Spleen (tissue), 11 donors: ENCODE results near the gene PDCD4. TPM values are rescaled to one million over a fixed set of nuclear protein-coding genes. Genes with fewer than 3 reads are reported as not detected.

Experiments
- DNase-seq: peaks from one replicate; pipeline ENCODE4 v3.0.0-alpha.2; 2020
- H3K27ac ChIP-seq, 8 donors: fragments of 200-600 bp; sonication (generic) in 7 of 8; 1 replicate in 4 of 8; 2 replicates in 4 of 8; pipeline versions ENCODE4 v1.5.0 to v1.8.0; 2016 to 2021; ENCODE audit warnings: inconsistent platforms in 4 of 8, mild to moderate bottlenecking in 4 of 8, moderate library complexity in 1 of 8
- H3K27me3 ChIP-seq, 7 donors: fragments of 200-600 bp; sonication (generic) in 6 of 7; replicated peaks in 1 of 7; 1 replicate in 4 of 7; 2 replicates in 3 of 7; pipeline versions ENCODE4 v1.5.0 to v1.8.0; 2016 to 2021; ENCODE audit warnings: inconsistent platforms in 3 of 7, mild to moderate bottlenecking in 1 of 7
- H3K36me3 ChIP-seq, 6 donors: fragments of 200-600 bp; sonication (generic) in 5 of 6; 1 replicate in 4 of 6; 2 replicates in 2 of 6; pipeline versions ENCODE4 v1.5.0 to v1.8.0; 2016 to 2021; ENCODE audit warnings: inconsistent platforms in 2 of 6
- H3K4me1 ChIP-seq, 6 donors: fragments of 200-600 bp; sonication (generic) in 5 of 6; 1 replicate in 3 of 6; 2 replicates in 3 of 6; pipeline versions ENCODE4 v1.5.0 to v1.8.0; 2016 to 2021; ENCODE audit warnings: inconsistent platforms in 3 of 6
- H3K4me3 ChIP-seq, 8 donors: fragments of 200-600 bp; sonication (generic) in 7 of 8; 1 replicate in 4 of 8; 2 replicates in 4 of 8; pipeline versions ENCODE4 v1.5.0 to v1.8.0; 2016 to 2021; ENCODE audit warnings: inconsistent platforms in 4 of 8, mild to moderate bottlenecking in 4 of 8, moderate library complexity in 2 of 8
- H3K9me3 ChIP-seq, 8 donors: fragments of 200-600 bp; sonication (generic) in 7 of 8; 1 replicate in 4 of 8; 2 replicates in 4 of 8; pipeline versions ENCODE4 v1.5.0 to v1.8.0; 2016 to 2021; ENCODE audit warnings: inconsistent platforms in 4 of 8
- POLR2A ChIP-seq, 3 donors: fragments of 450-650 bp; IDR thresholded peaks; one replicate each; pipeline ENCODE4 v1.5.1; 2017; ENCODE audit warnings: antibody characterized with exemption in 3 of 3, mild to moderate bottlenecking in 1 of 3
- POLR2AphosphoS5 ChIP-seq, 3 donors: sonication (generic); formaldehyde crosslinking; IDR thresholded peaks; one replicate each; pipeline ENCODE4 v1.5.1; 2017; ENCODE audit warnings: antibody characterized with exemption in 3 of 3
- WGBS, 5 donors: extraction: QIAGEN DNeasy Blood & Tissue Kit in 3 of 5; methylation state at CpG; one replicate each; pipeline versions ENCODE4 v1.1.5 to v1.1.7; 2013 to 2018; 5-methylcytosine and 5-hydroxymethylcytosine counted together
- intact Hi-C: fragments of 100-400 bp; cut with DNase I; formaldehyde crosslinking; loops from one replicate; pipeline ENCODE4 v1.15.0; 2023; ENCODE audit warnings: low total_unique reads
- polyA plus RNA-seq, 3 donors: library from polyadenylated mRNA; stranded (reverse); fragments of 200-250 nt; gene quantifications; one replicate each; pipeline ENCODE4 v1.2.1, GENCODE V29; 2013
- total RNA-seq, 7 donors: library from RNA; depleted of rRNA in 3 of 7; stranded (reverse); fragments of >200 nt in 3 of 7; fragmentation: NEBNext Ultra II Directional in 4 of 7; extraction: Animal tissue kit (Norgen Biotek cat#: 25700) in 4 of 7; gene quantifications; one replicate each; pipeline versions ENCODE4 v1.1.0 to v1.2.1, GENCODE V29; 2016 to 2021
- TF ChIP-seq, protein P1 (sequence below), 11 experiments: fragments of 200-600 bp in 7 of 11; fragments of 450-650 bp in 4 of 11; sonication (generic) in 4 of 11; IDR thresholded peaks in 8 of 11; conservative IDR thresholded peaks in 3 of 11; 1 replicate in 7 of 11; 2 replicates in 4 of 11; pipeline versions ENCODE4 v1.4.0 to v1.8.0; 2016 to 2021; ENCODE audit warnings: antibody characterized with exemption in 11 of 11, inconsistent platforms in 4 of 11, mild to moderate bottlenecking in 1 of 11
- donor health status: healthy with polysubstance abuse.
- donor health status: DM: no; HTN: no; CAD: no; lungs with moderate emphysema.
- donor health status: DM: no; HTN: no; CAD: no.
- donor health status: Bipolar disorder and iron deficiency.
- donor health status: healthy.
- donor health status: DM: no; HTN: no; CAD: no.
- donor health status: DM: yes; HTN: yes; CAD: no.

PDCD4 gene
- total and polyA plus RNA-seq, 10 donors, result 121 to 204 (median 161) TPM

GRCh38 chr10:110876000-110876399 is 4.3 kb downstream of the PDCD4 start:
- peak overlapping the region in 1 of 8 donors; percentile 4 for H3K27ac ChIP-seq
- DNase-seq, result no peak
- no peaks in the 10 kb centered on the region for H3K27me3 ChIP-seq
- intact Hi-C loops, result no loop called here
- TF ChIP-seq, protein P1, sequence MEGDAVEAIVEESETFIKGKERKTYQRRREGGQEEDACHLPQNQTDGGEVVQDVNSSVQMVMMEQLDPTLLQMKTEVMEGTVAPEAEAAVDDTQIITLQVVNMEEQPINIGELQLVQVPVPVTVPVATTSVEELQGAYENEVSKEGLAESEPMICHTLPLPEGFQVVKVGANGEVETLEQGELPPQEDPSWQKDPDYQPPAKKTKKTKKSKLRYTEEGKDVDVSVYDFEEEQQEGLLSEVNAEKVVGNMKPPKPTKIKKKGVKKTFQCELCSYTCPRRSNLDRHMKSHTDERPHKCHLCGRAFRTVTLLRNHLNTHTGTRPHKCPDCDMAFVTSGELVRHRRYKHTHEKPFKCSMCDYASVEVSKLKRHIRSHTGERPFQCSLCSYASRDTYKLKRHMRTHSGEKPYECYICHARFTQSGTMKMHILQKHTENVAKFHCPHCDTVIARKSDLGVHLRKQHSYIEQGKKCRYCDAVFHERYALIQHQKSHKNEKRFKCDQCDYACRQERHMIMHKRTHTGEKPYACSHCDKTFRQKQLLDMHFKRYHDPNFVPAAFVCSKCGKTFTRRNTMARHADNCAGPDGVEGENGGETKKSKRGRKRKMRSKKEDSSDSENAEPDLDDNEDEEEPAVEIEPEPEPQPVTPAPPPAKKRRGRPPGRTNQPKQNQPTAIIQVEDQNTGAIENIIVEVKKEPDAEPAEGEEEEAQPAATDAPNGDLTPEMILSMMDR (IDR thresholded peaks at IDR 0.05 in 8 of 11, conservative IDR thresholded peaks at IDR 0.05 in 3 of 11), result no peak
- peak in 1 of 3 donors; percentile 14 for TF ChIP-seq POLR2AphosphoS5 (IDR thresholded peaks at IDR 0.05)
- 69 to 75% (median 73%) methylated on average over 2 of the region's 2 CpGs for WGBS, 5 donors
- H3K36me3 ChIP-seq, result peaks cover 0 to 55% (median 24%) of the 10 kb centered on the region in 6 donors
- peaks cover 25 to 88% (median 63%) of the 10 kb centered on the region in 6 donors for H3K4me1 ChIP-seq
- H3K9me3 ChIP-seq, result no peaks in the 10 kb centered on the region
- peak overlapping the region in 1 of 8 donors; percentile 3 for H3K4me3 ChIP-seq

- TF ChIP-seq, protein P1 (IDR thresholded peaks at IDR 0.05 in 8 of 11, conservative IDR thresholded peaks at IDR 0.05 in 3 of 11), result no peak
- TF ChIP-seq POLR2AphosphoS5 (IDR thresholded peaks at IDR 0.05) (no peak), POLR2A (IDR thresholded peaks at IDR 0.05) (no peak)
- H3K36me3 ChIP-seq, result peaks cover 0 to 63% (median 30%) of the 10 kb centered on the region in 6 donors
- peak overlapping the region in 1 of 8 donors; percentile 5 for H3K27ac ChIP-seq
- WGBS, 5 donors, result 91 to 98% (median 96%) methylated on average over 1 of the region's 1 CpG
- DNase-seq, result no peak
- H3K4me3 ChIP-seq, result no peak overlapping the region
- H3K27me3 ChIP-seq, result no peaks in the 10 kb centered on the region
- H3K9me3 ChIP-seq, result no peaks in the 10 kb centered on the region
- intact Hi-C loops, result no loop called here
- peaks cover 22 to 91% (median 67%) of the 10 kb centered on the region in 6 donors for H3K4me1 ChIP-seq
Observed at GRCh38 chr10:110876788-110877187, 5.1 kb downstream of the PDCD4 start.

DNA sequence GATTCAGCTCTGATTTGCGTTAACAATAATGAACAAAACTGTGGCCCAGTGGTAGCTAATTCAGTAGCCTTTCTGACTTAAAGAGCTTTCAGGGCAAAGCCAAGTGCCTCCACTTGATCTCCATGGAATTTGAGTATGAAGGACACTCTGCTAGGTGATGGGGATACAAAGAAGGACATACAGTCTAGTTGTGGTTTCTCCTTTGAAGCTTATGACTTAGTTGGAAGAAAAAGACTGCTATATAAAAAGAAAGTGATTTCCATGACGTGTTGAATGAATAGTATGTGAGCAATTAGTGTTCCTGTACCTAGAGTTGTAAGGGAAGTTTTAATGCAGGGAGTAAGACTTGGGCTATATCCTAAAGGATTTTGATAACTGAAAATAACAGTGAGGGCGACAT is 8.3 kb downstream of the PDCD4 start:
- TF ChIP-seq POLR2A (IDR thresholded peaks at IDR 0.05), result no peak
- TF ChIP-seq, protein P1 (IDR thresholded peaks at IDR 0.05 in 8 of 11, conservative IDR thresholded peaks at IDR 0.05 in 3 of 11), result no peak
- TF ChIP-seq POLR2AphosphoS5 (IDR thresholded peaks at IDR 0.05), result no peak
- intact Hi-C loops, result no loop called here
- 79 to 87% (median 84%) methylated on average over 3 of the region's 3 CpGs for WGBS, 5 donors

GRCh38 chr10:110881247-110881646 is 9.5 kb downstream of the PDCD4 start:
- no peak overlapping the region for H3K4me3 ChIP-seq
- TF ChIP-seq POLR2A (IDR thresholded peaks at IDR 0.05), result no peak
- peak in 1 of 3 donors; percentile 16 for TF ChIP-seq POLR2AphosphoS5 (IDR thresholded peaks at IDR 0.05)
- 91 to 98% (median 95%) methylated on average over 9 of the region's 9 CpGs for WGBS, 5 donors
- peaks cover 0 to 100% (median 61%) of the 10 kb centered on the region in 6 donors for H3K36me3 ChIP-seq
- peaks cover 12 to 100% (median 65%) of the 10 kb centered on the region in 6 donors for H3K4me1 ChIP-seq
- no peaks in the 10 kb centered on the region for H3K9me3 ChIP-seq
- no peaks in the 10 kb centered on the region for H3K27me3 ChIP-seq
- no peak for DNase-seq
- H3K27ac ChIP-seq, result peak overlapping the region in 1 of 8 donors; percentile 11
- intact Hi-C loops, result no loop called here

More for the DNA sequence above, 8.3 kb downstream of the PDCD4 start:
- Histone ChIP-seq H3K4me3 (no peak overlapping the region), H3K36me3 (peaks cover 0 to 96% (median 50%) of the 10 kb centered on the region in 6 donors), H3K4me1 (peaks cover 16 to 100% (median 76%) of the 10 kb centered on the region in 6 donors), H3K27ac (peak overlapping the region in 1 of 8 donors; percentile 11), H3K9me3 (no peaks in the 10 kb centered on the region), H3K27me3 (no peaks in the 10 kb centered on the region)
- no peak for DNase-seq
